Stimulated activated CD4-positive, alpha-beta T cell treated with anti-CD3 and anti-CD28 coated beads, Interleukin-4, amount 100 ng/mL, for 4 hours (primary cell): Measurements from ENCODE around the gene ZNF710.
"Not testable (repeated sequence)": the region's sequence is repeated elsewhere in the genome, so short reads cannot be mapped to it uniquely, and the experiment has no call there.

Experiments
- DNase-seq, 2 experiments: peaks; one replicate each; pipeline ENCODE4 v3.0.0-alpha.2; 2020

Gene ZNF710

DNA sequence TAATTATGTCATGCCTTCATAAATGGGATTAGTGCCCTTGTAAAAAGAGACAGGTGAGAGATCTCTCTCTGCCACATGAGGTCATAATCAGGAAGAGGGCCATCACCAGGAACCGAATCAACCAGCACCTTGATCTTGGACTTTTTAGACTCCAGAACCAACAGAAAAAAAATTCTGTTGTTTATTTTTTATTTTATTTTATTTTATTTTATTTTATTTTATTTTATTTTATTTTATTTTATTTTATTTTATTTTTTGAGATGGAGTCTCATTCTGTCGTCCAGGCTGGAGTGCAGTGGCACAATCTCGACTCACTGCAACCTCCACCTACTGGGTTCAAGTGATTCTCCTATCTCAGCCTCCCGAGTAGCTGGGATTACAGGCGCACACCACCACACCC lies 106.9 kb downstream of the ZNF710 start:
- not testable (repeated sequence) for DNase-seq

DNA sequence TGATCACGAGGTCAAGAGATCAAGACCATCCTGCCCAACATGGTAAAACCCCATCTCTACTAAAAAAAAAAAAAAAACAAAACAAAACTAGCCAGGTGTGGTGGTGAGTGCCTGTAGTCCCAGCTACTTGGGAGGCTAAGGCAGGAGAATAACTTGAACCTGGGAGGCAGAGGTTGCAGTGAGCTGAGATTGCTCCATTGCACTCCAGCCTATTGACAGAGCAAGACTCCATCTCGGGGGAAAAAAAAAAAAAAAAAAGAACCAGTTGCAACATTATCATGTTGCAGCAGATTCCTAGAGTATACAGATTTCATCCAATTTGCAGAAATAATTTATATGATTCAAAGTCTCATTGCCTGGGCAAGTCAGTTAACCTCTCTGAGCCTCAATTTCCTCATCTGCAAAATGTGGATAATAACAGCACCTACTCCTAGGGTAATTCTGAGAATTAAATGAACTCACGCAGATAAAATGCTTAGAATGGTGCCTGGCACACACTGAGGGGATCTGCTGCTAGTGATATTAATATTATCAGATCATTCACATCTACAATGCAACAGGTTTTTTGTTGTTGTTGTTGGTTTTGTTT lies 108.1 kb downstream of the ZNF710 start:
- DNase-seq = not testable (repeated sequence)

DNA sequence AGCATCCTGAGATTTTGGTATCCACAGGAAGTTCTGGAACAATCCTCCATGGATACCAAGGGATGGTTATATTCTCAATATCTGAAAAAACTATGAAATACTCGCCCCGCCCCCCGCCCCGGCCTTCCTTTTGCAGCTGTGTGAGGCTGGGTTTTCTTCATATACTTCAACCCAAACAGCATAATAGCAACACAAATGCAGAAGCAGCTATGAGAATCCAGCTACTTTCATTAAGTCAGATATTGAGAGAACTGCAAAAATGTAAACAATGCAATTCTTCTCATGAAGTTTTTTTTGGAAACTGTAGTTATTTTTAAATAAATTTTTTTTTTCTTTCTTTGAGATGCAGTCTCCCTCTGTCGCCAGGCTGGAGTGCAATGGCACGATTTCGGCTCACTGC lies 112.0 kb downstream of the ZNF710 start:
- no peak for DNase-seq

DNA sequence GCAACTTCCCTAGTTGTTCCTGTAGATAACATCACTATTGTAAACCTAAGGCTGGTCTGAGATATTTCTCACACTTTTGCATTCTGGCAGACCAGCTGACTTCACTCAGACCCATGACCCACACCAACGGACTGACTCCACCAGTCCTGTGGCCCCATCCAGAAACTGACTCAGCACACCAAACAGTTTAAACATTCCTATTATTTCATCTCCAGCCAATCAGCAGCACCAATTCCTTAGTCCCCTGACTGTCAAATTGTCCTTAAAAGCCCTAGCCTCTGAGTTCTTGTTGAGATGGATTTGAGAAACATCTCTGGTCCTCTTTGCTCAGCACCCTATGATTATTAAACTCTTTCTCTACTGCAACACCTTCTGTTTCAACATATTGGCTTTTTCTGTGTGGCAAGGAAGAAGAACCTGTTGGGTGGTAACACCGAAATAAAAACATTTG lies 113.4 kb downstream of the ZNF710 start:
- no peak for DNase-seq

DNA sequence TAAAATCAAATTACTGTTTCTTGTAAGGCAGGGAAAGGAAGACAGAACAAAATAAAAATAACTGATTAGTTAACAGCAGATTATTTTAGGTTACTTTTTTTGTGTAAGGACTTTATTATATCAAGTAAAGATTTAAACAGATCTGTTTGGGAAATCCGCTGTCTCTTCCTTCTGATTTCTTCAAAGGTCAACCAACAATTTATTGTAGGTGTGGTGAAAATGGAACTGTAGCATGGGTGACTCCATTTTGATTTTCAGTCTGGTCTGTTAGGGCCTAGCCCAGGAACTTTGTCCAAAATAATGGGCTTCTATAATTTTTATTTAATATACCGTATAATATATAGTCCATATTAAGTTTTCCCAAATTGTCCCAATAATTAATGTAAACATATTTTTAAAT lies 114.7 kb downstream of the ZNF710 start:
- no peak for DNase-seq

DNA sequence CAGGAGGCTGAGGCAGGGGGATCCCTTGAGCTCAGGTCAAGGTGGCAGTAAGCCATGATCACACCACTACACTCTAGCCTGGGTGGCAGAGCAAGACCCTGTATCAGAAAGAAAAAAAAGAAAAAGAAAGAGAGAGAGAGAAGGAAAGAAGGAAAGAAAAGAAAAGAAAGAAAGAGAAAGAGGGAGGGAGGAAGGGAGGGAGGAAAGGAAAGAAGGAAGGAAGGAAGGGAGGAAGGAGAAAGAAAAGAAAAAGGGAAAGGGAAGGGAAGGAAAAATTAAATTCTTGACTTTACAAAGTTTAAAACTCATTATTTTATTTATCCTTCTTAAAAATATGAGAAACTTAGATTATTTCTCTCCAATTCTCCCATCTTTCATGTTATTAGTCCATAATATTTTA lies 118.2 kb downstream of the ZNF710 start:
- no peak for DNase-seq

DNA sequence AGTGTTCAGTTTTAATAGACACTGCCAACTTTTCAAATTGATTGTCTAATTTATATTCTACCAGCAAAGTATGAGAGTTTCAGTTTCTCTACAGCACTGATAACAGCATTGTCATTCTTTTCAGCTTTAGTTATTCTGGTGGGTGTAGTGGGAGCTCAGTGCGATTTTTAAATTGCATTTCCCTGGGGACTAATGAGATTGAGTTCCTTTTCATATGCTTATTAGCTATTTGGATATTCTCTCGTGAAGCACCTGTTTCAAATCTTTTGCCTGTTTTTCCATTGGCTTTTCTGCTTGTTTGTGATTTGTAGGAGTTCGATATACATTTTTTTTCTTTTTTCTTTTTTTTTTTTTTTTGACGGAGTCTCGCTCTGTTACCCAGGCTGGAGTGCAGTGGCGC lies 120.0 kb downstream of the ZNF710 start:
- DNase-seq = no peak

DNA sequence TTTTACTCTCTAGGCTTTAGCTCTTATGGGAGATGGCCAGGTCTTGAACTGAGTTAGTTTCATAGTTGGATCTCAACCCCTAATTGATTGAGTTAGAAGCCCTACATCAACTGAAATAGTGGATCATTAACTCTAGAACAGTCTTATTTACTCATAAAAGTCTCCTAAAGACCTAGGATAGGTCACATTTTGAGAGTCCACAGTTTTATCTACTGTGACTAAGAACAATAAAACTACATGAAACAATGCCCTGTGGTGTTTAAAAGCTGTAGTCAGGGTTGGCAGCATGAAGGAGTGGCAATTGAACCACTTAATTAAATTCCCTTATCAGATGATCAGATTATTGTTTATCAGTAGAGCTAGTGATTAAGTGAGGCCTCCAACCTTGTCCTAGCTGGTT lies 123.4 kb downstream of the ZNF710 start:
- DNase-seq = no peak

DNA sequence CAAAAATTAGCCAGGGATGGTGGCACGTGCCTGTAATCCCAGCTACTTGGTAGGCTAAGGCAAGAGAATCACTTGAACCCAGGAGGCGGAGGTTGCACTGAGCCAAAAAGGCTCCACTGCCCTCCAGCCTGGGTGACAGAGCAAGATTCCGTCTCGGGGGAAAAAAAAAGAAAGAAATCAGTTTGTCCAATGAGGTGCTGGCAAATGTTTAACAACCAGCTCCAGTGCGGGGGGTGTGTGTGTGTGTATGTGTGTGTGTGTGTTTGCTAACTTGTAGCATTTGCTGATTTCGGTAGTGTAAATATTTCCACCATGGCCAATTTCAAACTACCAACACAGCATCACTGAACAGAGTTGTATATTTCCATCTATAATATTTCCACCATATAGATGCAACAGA lies 124.9 kb downstream of the ZNF710 start:
- DNase-seq = no peak

DNA sequence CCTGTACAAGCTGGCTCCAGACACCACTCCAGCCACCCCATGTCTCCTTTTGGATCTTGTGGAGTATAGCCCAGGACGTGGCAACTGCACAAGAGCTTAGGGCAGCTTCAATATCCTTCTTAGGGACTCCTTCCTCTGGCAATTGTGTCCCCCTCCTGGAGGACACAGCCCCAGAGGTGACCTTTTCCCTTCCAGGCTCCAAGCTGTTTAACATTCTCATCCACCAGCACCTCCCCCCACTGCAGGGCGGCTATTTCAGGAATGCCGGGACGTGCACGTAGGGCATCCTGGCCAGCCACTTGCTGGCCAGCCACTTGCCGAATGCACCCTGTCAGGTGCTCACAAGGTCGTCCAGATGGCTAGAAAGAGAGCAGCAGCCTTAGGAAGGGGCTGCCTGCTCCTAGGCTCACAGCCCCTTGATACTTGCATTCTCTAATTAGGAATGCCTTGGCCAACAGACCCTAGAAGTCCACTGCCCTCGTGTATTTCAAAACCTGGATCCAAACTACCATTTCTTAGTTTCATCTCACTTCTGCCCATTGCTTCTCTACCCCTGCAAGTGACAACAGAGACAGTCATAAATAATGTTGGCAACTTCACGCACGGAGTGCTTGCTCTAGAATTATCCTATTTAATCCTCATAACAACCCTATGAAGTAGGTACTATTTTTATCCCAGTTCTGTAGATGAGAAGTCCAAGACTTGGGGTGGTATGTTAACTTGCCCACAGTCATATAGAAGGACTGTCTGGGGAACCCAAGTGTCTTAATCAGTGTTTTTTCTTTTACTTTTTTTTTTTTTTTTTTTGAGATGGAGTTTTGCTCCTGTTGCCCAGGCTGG lies 125.7 kb downstream of the ZNF710 start:
- DNase-seq = no peak

DNA sequence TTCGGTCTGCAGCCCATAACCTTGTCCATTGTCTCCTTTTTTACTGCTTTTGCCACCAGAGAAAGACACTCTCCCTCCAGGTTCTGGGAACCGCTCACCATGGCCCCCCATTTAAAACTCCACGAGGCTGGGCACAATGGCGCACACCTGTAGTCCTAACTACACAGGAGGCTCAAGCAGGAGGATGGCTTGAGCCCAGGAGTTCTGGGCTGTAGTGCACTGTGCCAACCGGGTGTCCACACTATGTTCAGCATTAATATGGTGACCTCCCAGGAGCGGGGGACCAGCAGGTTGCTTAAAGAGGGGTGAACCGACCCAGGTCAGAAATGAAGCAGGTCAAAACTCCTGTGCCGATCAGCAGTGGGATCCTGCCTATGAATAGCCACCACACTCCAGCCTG lies 129.2 kb downstream of the ZNF710 start:
- no peak for DNase-seq
